ENCODE measurements around the gene WEE1.
"Not testable (repeated sequence)": the region's sequence is repeated elsewhere in the genome, so short reads cannot be mapped to it uniquely, and the experiment has no call there.

The WEE1 gene

DNA sequence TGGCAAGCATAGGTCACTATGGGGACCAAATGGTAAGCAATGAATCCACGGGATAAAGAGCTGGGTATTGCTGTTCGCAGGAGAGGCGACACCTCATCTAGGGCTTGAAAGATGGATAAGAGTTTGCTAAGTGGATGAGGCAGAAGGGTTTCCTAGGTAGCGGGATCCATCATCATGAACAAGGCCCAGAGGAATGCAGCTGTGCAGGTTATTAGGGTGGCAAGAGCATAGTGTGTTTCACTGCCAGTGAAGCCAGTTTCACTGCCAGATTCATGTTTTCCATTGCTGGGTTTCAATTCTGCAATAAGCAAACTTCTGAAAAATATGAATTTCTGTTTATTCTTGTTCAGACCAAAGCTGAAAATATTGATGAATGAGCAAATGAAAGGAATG, 27.2 kb downstream of the WEE1 start:
- FAIRE-seq, result no peak

DNA sequence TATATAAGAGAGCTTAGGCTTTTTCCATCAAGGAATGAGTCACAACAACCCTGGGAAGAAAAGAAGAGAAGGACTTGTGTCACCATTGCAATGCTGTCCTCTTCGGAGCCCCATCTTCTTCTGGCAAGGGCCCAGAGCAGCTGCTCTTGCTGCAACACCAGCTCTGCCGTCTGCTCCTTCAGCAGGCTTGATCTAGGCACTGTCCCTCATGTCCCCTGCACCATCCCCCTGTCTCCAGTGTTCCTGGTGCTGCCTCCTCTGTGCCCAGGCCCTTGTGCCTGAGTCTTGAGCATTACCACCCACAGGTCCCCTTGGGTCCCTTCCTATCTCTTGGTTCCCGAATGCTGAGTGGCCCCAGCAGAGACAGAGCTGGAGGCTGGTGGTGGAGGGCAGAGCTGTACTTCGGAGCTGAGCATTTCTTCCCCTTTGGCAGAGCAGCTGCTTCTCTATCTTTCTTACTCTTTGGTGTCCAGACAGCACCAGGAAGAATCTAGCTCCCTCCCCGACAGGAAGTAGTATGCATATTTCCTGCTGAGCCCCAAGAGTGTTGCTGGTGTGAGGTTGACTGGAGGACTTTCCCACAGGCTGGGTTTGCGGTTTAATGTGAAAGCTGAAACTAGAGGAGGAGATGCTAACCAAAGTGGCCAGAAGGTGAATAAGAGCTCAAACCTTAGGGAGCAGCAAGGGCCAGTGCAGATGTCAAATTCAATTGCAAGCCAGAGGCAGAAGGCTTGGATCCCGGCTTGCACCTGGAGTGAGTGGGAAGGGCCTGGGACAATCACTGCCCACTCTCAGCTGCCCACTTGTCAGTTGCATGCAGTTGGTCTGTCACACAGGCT, 27.8 kb downstream of the WEE1 start:
- no peak for FAIRE-seq

DNA sequence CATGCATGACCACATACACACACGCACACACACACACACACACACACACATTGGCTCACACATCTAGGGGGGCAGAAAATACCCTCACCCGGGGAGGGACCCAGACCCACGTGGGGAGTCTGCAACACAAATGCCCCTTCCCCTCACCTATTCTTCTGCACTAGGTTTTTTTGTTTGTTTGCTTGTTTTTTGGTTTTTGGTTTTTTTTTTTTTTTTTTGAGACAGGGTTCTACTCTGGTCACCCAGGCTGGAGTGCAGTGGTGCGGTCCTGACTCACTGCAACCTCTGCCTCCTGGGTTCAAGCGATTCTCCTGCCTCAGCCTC, 28.4 kb downstream of the WEE1 start:
- no peak for FAIRE-seq

DNA sequence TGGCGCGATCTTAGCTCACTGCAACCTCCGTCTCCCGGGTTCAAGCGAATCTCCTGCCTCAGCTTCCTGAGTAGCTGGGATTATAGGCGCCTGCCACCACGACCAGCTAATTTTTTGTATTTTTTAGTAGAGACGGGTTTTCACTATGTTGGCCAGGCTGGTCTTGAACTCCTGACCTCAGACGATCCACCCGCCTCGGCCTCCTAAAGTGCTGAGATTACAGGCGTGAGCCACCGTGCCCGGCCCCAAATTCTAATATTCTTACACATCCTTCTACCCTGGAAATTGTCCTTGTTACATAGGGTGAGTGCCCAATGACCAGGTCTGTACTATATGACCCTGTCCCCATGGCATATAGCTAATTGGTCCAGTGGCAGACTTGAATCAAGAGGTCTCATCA, 29.7 kb downstream of the WEE1 start:
- FAIRE-seq, result not testable (repeated sequence)

DNA sequence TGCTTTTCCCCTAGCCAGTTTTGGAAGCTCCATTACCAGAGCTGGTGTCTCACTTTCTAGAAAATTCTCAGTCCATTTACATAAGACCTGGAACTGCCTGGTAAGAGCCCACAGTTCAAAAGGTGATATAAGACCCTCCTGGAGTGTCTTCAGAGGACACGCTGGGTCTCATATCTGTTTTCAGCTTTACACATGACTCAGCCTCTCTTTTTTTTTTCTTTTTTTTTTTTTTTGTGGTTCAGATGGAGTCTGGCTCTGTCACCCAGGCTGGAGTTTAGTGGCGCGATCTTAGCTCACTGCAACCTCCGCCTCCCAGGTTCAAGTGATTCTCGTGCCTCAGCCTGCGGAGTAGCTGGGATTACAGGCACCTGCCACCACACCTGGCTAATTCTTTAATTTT, 30.7 kb downstream of the WEE1 start:
- no peak for FAIRE-seq

DNA sequence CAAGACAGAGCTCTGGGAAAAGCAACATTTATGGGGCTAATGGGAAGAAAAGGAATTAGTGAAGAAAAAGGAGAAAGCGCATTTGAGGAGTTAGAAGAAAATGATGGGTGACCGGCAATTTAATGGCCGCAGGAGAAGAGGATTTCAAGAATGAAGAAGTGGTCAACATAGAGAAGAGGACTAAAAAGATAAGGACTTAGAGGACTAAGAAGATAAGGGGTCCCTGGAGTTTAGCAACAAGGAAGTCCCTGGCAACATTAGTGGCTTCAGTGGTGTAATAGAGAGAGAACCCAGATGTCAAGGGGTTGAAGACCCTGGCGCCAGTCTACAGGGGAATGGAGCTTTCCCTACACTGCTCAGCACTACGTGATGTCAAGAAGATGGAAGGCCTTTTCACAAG, 32.3 kb downstream of the WEE1 start:
- no peak for FAIRE-seq

DNA sequence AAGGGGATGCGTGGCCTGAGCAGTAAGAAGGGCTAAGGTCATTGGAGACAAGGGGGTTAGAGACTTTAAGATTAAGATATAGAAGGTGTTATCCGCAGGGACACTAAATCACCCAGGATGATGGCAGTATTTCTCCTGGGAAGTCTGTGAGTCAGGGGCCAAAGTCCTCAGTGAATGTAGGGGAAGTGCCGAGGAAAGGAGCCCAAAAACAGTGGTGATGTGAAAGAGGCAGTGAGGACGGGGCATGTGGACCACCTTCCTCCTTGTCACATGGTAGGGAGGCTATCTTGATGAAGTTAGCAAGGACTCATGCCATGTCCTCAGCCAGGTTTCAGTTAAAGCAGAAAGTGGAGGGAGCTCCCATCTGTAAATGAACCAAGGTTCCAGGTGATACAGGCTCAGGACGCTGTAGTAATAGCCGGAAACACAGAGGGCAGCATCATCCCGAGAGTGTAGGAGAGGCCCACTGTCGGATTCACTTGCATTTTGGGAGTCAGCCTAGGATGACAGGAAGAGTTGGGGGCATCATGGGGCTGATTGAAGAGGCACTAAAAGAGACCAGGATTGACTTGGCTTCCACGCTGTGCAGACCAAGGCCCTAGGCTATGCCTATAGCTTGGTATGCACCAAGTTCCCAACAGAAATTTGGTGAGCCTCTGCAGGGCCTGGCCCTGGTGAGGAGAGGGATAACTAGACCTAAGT, 33.5 kb downstream of the WEE1 start:
- FAIRE-seq, result no peak

DNA sequence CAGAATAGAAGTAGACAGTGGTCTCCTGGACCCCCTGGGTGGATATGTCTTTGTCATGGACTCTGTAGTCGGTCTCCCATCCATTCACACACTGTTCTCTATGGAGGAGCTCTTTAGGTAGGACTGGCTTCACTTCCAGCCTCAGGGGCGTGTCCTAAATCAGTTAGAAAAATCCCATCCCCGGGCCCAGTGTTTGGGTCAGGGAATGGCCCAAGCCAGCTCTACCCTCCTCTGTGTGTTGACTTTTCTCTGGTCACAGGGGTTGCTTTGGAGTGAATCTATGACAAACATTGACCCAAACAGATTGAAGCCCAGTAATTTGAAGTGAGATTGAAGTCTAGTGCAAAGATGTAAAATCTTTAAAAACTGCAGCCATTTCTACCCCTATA, 34.0 kb downstream of the WEE1 start:
- no peak for FAIRE-seq

DNA sequence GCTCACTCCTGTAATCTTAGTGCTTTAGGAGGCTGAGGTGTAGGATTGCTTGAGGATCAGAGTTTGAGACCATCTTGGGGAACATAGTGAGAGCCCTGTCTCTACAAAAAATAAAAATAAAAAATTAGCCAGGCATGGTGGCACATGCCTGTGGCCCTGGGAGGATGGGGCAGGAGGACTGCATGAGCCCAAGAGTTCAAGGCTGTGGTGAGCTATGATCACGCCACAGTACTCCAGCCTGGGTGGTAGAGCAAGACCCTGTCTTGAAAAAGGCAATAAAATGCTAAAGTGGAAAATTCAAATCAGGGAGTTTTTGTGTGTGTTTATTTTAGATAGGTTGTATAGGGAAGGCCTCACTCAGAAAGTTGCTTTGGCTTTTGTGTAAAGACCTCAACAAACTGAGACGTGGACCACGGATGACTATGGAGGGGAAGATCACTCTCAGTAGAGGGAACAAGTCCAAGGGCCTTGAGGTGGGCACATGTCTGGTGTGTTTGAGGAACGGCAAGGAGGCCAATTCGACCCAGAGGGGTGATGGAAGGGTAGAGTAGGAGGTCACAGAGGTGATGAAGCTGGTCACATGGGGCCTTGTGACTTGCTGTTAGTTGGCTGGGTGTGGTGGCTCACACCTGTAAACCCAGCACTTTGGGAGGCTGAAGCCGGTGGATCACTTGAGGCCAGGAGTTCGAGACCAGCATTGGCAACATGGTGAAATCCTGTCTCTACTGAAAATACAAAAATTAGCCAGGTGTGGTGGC, 35.7 kb downstream of the WEE1 start:
- FAIRE-seq, result no peak

DNA sequence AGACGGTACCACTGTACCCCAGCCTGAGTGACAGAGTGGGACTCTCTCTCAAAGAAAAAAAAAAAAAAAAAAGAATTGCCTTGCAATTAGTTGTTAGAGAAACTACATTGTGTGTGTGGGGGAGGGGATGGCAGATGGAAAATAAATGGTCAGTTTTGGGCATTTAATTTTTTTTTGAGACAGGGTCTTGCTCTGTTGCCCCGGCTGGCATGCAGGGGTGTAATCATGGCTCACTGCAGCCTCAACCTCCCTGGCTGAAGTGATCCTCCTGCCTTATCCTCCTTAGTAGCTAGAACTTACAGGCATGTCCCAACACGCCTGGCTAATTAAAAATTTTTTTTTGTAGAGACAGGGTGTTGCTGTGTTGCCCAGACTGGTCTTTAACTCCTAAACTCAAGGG, 36.4 kb downstream of the WEE1 start:
- no peak for FAIRE-seq

DNA sequence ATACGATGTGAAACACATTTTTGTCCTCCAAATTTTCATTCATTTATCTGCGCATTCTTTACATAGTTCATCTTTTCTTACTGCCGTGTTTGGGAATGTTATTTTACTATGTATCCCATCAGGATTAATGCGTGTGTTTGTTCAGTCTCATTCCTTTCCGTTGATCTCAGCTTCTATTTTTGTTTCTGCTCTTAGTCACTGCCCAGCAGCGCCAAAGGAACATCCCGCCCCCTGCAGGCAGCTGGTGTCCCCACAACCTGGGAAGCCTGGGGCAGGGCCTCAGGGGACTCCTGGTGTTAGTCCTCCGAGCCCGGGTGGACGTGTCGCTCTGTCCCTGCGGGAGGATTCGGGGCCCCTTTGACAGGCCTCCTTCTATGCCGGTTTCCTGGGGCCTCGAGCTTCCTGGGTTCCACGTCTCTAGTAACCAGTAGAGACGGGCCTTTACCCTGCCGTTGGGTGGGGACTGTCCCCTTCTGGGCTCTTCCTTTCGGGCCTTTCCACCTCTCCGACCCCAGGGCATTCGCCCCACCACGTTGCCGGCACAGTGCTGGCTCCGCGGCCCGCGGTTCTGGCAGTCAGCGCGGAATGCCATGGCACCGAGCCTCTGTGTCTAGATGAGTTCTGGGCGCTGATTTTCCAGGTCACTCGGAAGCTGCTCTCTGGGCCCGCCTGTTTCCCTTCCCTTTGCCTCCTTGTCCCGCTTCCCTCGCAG, 39.8 kb downstream of the WEE1 start:
- peak; percentile 83 for FAIRE-seq

DNA sequence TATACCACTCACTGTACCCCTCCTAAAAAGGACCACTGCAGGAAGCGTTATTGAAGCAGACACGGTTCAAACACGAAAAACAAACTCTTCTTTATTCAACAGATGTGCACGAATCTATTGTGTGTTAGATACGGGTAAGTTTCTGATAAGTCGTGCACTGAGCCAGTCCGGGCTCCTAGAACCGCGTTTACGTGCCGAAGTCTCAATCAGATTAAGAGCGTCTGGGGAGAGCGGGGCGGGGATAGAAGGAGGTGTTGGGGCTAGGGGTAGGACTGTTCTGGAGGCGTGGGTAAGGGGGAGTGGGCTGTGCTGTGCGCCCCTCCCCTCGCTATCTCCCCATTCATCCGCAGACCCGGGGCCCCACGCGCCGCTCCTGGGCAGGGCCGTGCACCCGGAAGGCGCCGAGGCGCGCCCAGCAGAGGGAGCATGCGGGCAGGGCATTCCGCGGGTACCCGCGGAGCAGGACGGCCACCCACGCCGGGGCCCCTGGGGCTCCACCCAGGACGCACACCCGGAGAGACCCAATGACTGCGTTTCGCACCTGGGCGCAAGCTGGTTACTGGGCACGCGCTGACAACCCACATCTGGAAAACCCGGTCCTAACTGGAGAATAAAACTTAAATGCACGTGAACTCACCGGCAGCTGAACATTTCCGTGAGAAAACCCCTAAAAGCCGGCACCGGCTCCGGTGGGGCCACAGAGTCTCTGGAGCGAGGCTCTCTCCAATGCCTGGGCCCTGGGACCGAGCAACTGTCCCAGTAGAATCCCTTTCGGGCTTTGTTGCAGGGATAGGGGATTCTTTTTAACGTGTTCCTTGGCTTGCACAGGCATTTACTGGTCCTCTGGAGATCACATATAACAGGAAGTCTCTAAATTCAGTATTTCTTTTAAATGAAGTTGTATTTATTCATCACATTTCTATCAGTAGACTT, 40.6 kb downstream of the WEE1 start:
- FAIRE-seq, result no peak

DNA sequence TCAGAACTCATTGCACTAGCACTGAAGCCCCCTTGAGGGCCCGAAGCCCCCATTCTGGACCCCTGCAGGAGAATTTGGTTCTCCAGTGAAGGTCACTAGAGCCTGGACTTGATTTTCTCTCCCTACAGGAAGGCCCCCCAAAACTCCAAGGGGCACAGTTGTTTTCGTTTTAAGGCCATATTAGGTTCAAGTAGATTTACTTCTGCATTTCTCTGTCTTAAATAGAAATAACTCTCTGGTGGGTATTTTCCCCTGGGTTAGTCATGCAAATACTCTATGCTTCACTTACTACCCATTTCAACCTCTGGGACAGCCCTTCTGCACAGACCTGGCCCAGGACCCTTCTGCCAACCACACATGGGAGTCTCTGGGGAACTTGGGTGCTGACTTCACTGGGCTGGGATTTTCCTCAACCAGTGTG, 41.6 kb downstream of the WEE1 start:
- FAIRE-seq, result no peak

DNA sequence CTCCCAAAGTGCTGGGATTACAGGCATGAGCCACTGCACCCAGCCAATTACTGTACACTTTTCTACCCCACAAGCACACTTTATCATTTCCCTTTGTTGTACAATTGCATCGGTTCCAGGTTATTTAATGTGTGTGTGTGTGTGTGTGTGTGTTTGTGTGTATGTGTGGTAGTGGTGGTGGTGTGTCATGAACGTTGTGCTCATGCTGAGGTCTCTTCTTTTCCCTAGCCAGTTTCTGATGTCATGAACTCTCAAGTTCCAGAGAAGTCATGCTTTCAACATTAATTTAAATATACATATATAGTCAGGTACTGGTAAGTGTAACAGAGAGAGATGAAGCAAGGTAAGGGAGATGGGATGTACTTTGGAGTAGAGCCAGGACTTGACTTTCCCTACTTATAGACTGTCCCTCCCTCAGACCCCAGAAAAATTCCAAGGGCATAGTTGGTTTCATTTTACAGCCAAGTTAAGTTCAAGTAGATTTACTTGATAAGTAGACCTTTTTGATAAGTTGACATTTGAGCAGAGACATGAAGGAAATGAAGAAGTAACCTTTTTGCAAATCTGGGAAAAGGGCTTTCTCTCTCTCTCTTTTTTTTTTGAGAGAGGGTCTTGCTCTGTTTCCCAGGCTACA, 42.7 kb downstream of the WEE1 start:
- no peak for FAIRE-seq

DNA sequence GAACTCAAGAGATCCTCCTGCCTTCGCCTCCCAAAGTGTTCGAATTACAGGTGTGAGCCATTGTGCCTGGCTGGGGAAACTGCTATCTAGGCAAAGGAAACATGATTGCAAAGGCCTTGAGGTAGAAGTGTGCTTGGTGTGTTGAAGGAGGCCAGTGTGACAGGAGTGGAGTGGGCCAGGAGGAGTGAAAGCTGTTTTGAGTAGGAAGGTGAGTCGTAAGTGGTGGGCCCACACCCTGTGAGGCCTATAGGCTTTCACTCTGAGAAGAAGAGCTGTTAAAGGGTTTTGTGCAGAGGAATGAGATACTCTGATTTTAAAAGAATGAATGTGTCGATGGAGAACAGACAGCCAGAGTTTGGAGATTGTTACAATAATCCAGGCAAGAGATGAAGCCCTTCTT, 43.4 kb downstream of the WEE1 start:
- no peak for FAIRE-seq

DNA sequence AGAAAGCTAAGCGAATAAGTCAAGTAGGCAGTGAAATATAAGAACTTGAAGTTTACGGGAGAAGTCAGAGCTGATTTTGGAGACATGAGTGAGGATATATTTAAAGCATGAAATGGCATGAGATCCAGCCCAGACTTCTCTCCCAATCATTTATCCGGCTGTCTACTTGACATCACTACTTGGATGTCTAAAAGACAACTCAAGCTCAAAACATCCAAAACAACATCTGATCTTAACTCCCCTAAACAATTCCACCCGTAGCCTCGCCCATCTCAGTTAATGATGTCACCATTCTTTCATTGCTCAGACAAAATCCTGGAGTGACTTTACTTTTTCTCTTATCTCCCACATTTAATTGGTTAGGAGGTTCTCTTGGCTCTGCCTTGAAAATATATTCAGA, 44.5 kb downstream of the WEE1 start:
- no peak for FAIRE-seq

DNA sequence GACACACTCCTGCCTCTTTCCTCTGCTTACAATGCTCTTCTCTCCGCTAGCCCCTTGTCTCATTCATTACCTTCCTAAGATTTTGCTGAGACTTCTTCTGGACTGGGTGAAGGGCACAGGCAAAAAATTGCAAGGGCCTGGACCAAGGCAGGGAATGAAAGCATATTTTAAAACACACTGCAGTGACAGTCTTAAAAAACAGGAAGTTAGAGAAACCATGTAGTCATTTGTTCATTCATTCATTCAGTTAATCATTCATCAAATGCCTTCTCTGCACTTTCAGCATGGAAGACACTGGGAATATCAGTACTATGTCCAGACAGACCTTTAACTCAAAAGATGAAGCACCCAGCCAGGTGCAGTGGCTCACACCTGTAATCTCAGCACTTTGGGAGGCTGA, 45.5 kb downstream of the WEE1 start:
- no peak for FAIRE-seq

DNA sequence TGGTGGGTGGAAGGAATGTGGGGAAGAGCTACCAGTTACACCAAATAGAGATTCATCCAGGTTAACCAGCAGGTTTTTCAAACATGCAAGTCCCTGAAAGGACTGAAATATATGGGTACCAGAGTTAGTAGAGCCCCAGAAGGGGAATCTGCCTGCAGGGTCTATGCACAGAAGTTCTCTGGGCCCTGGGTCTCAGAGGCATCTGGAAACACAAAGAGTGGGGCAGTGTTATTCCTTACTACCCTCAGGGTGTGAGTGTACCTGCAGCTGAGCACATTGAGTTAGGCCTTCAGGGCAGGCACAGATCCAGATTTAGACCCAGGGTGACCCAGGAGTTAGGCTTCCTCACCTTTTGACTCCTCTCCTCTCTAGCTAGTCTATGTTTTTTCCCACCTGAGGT, 46.5 kb downstream of the WEE1 start:
- no peak for FAIRE-seq

DNA sequence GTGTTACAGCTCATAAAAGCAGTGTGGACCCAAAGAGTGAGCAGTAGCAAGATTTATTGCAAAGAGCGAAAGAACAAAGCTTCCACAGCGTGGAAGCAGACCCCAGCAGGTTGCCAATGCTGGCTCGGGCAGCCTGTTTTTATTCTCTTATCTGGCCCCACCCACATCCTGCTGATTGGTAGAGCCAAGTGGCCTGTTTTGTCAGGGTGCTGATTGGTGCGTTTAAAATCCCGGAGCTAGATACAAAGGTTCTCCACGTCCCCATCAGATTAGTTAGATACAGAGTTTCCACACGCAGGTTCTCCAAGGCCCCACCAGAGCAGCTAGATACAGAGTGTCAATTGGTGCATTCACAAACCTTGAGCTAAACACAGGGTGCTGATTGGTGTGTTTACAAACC, 48.9 kb downstream of the WEE1 start:
- not testable (repeated sequence) for FAIRE-seq

DNA sequence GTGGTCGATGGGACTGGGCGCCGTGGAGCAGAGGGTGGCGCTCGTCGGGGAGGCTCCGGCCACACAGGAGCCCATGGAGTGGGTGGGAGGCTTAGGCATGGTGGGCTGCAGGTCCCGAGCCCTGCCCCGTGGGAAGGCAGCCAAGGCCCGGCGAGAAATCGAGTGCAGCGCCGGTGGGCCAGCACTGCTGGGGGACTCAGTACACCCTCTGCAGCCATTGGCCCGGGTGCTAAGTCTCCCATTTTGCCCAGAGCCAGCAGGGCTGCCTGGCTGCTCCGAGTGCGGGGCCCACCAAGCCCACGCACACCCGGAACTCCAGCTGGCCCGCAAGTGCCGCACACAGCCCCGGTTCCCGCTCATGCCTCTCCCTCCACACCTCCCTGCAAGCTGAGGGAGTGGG, 49.6 kb downstream of the WEE1 start:
- not testable (repeated sequence) for FAIRE-seq

DNA sequence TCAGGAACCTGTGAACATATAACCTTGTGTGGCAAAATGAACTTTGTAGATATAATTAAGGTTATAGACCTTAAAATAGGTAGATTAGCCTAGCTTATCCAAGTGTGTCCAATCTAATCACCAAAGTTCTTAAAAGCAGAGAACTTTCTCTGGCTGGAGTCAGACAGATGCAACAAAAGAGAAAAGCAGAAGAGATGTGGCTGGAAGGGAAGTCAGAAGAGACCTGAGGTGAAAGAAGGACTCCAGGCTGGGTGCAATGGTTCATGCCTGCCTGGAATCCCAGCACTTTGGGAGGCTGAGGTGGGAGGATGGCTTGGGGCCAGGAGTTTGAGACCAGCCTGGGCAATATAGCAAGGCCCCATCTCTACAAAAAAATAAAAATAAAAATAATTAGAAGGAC, 51.0 kb downstream of the WEE1 start:
- FAIRE-seq, result no peak

DNA sequence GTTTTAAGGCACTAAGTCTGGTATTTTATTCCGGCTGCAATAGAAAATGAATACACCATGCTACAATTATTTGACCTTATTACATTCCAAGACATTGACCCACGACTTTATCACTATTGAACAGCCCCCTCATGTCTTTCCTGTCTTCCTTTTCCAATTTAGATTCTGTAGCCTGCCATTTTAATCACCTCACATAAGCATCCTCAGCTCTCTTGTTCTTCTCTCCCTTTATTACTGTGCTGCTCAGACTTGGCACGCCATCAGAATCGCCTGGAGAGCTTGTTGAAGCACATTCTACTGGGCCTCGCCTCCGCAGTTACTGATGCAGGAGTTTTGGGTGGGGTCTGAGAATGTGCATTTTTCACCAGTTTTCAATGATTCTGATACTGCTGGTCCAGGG, 51.7 kb downstream of the WEE1 start:
- FAIRE-seq, result no peak
